IMR-90 (cell line): ENCODE results near the gene CHMP3. TPM values are rescaled to one million over a fixed set of nuclear protein-coding genes. Genes with fewer than 3 reads are reported as not detected.

Experiments used
- ATAC-seq: fragments of 200-7000 bp; cut with Tn5 transposase; 2 replicates; pipeline ENCODE4 v1.9.1; 2020; ENCODE audit warnings: low read depth, mild to moderate bottlenecking, moderate library complexity
- BruUV-seq: library from RNA; stranded (reverse); fragments of 400-500 nt; replicated peaks from 2 replicates; lab custom pipeline; 2021; lab: Mats Ljungman, UMichigan
- CTCF ChIA-PET: fragments of 300-600 bp; formaldehyde crosslinking; extraction: SDS; loops from one replicate; lab custom pipeline; 2021; ENCODE audit warnings: antibody characterized with exemption; lab: Yijun Ruan, JAX
- POLR2A ChIA-PET: fragments of 300-600 bp; sonication (Branson Sonifier 250); formaldehyde crosslinking; loops from one replicate; lab custom pipeline; 2022; ENCODE audit warnings: antibody characterized with exemption; ENCODE audit not compliant: unreplicated experiment; lab: Charles Lee
- DNase-seq: peaks from one replicate; pipeline ENCODE4 v3.0.0; 2013
- H2AFZ ChIP-seq: replicated peaks from 2 replicates; pipeline ENCODE3; 2013; ENCODE audit warnings: low read length, mild to moderate bottlenecking; ENCODE audit not compliant: poor library complexity
- H2AK5ac ChIP-seq: 2 replicates; pipeline ENCODE4 v1.6.1; 2013; ENCODE audit warnings: low read depth, low read length, inconsistent platforms
- H2AK9ac ChIP-seq: replicated peaks from 2 replicates; pipeline ENCODE3; 2013; ENCODE audit warnings: mild to moderate bottlenecking, low read depth, low read length, moderate library complexity; ENCODE audit not compliant: poor library complexity
- H2BK120ac ChIP-seq: 2 replicates; pipeline ENCODE4 v1.6.1; 2013; ENCODE audit warnings: low read depth, low read length, inconsistent platforms
- H2BK15ac ChIP-seq: 3 replicates; pipeline ENCODE4 v1.6.1; 2013; ENCODE audit warnings: low read depth, low read length, inconsistent platforms
- H2BK20ac ChIP-seq: 2 replicates; pipeline ENCODE4 v1.6.1; 2013; ENCODE audit warnings: low read depth, mild to moderate bottlenecking, inconsistent platforms, low read length, moderate library complexity
- H2BK5ac ChIP-seq: 2 replicates; pipeline ENCODE4 v1.6.1; 2013; ENCODE audit warnings: mild to moderate bottlenecking, low read depth, low read length, inconsistent platforms; ENCODE audit not compliant: poor library complexity, severe bottlenecking
- H3K14ac ChIP-seq: replicated peaks from 2 replicates; pipeline ENCODE4 v1.6.1; 2013; ENCODE audit warnings: low read depth, low read length, inconsistent platforms
- H3K18ac ChIP-seq: 2 replicates; pipeline ENCODE4 v1.6.1; 2013; ENCODE audit warnings: low read depth, low read length, control low read depth
- H3K23ac ChIP-seq: 2 replicates; pipeline ENCODE4 v1.6.1; 2013; ENCODE audit warnings: low read depth, low read length, inconsistent platforms
- H3K27ac ChIP-seq: 2 replicates; pipeline ENCODE4 v1.5.1; 2013; ENCODE audit warnings: mild to moderate bottlenecking, control low read depth, low read length; ENCODE audit not compliant: insufficient read depth
- H3K27me3 ChIP-seq: 2 replicates; pipeline ENCODE4 v1.6.1; 2013; ENCODE audit warnings: low read length; ENCODE audit not compliant: control insufficient read depth, insufficient read depth
- H3K36me3 ChIP-seq: 2 replicates; pipeline ENCODE4 v1.6.1; 2013; ENCODE audit warnings: low read length, mixed read lengths; ENCODE audit not compliant: control insufficient read depth, insufficient read depth
- H3K4ac ChIP-seq: 2 replicates; pipeline ENCODE4 v1.6.1; 2013; ENCODE audit warnings: low read depth, low read length, inconsistent platforms
- H3K4me1 ChIP-seq: 2 replicates; pipeline ENCODE4 v1.6.1; 2013; ENCODE audit warnings: low read length, mixed read lengths; ENCODE audit not compliant: control insufficient read depth, insufficient read depth
- H3K4me2 ChIP-seq: 2 replicates; pipeline ENCODE4 v1.6.1; 2013; ENCODE audit warnings: low read depth, mild to moderate bottlenecking, control low read depth, low read length, moderate library complexity
- H3K4me3 ChIP-seq: 2 replicates; pipeline ENCODE4 v1.5.1; 2013; ENCODE audit warnings: low read depth, mild to moderate bottlenecking, control low read depth, low read length, moderate library complexity; ENCODE audit not compliant: insufficient read depth
- H3K56ac ChIP-seq: 2 replicates; pipeline ENCODE4 v1.6.1; 2013; ENCODE audit warnings: low read length, inconsistent platforms; ENCODE audit not compliant: insufficient read depth; ENCODE audit errors: extremely low read depth
- H3K79me1 ChIP-seq, 2 experiments: 2 replicates each; pipeline ENCODE4 v1.6.1; 2013; ENCODE audit warnings: low read length in 2 of 2, inconsistent platforms in 1 of 2, low read depth in 1 of 2
- H3K9ac ChIP-seq: 2 replicates; pipeline ENCODE4 v1.6.1; 2013; ENCODE audit warnings: low read depth, low read length, control low read depth
- H3K9me1 ChIP-seq: 2 replicates; pipeline ENCODE4 v1.6.1; 2013; ENCODE audit warnings: low read length, inconsistent platforms; ENCODE audit not compliant: insufficient read depth
- H3K9me3 ChIP-seq: 2 replicates; pipeline ENCODE4 v1.6.1; 2013; ENCODE audit warnings: low read length; ENCODE audit not compliant: control insufficient read depth, insufficient read depth
- H4K20me1 ChIP-seq: 2 replicates; pipeline ENCODE4 v1.6.1; 2013; ENCODE audit warnings: low read length, inconsistent platforms; ENCODE audit not compliant: insufficient read depth
- H4K5ac ChIP-seq: 2 replicates; pipeline ENCODE4 v1.6.1; 2013; ENCODE audit warnings: mild to moderate bottlenecking, low read depth, low read length, control low read depth
- H4K8ac ChIP-seq, 2 experiments: 2 replicates each; pipeline ENCODE4 v1.6.1; 2013; ENCODE audit warnings: low read depth in 2 of 2, low read length in 2 of 2, control low read depth in 1 of 2, inconsistent platforms in 1 of 2
- H4K91ac ChIP-seq: 2 replicates; pipeline ENCODE4 v1.6.1; 2013; ENCODE audit warnings: low read depth, low read length, inconsistent platforms; ENCODE audit not compliant: insufficient read depth
- BHLHE40 ChIP-seq: fragments of 150-350 bp; IDR thresholded peaks from 2 replicates; pipeline ENCODE4 v1.6.1; 2016; ENCODE audit warnings: mild to moderate bottlenecking, low read depth, low read length
- CEBPB ChIP-seq: IDR thresholded peaks from 2 replicates; pipeline ENCODE4 v1.6.1; 2012; ENCODE audit warnings: low read depth, low read length, improper control_type of control experiment
- CHD1 ChIP-seq: IDR thresholded peaks from 2 replicates; pipeline ENCODE4 v1.6.1; 2012; ENCODE audit warnings: low read depth, low read length, improper control_type of control experiment
- FOS ChIP-seq: fragments of 150-350 bp; IDR thresholded peaks from 2 replicates; pipeline ENCODE4 v1.6.1; 2016; ENCODE audit warnings: low read depth, low read length
- MAFK ChIP-seq: IDR thresholded peaks from 2 replicates; pipeline ENCODE4 v1.6.1; 2012; ENCODE audit warnings: low read depth, low read length, improper control_type of control experiment
- MAZ ChIP-seq: IDR thresholded peaks from 2 replicates; pipeline ENCODE4 v1.6.1; 2012; ENCODE audit warnings: low read depth, mild to moderate bottlenecking, low read length, improper control_type of control experiment, moderate library complexity, borderline replicate concordance
- MXI1 ChIP-seq: IDR thresholded peaks from 2 replicates; pipeline ENCODE4 v1.6.1; 2012; ENCODE audit warnings: low read depth, mild to moderate bottlenecking, low read length, moderate library complexity, borderline replicate concordance
- NFE2L2 ChIP-seq: fragments of 150-350 bp; IDR thresholded peaks from 2 replicates; pipeline ENCODE4 v1.6.1; 2016; ENCODE audit warnings: low read depth, mild to moderate bottlenecking, low read length
- POLR2A ChIP-seq: IDR thresholded peaks from 2 replicates; pipeline ENCODE4 v1.6.1; 2012; ENCODE audit warnings: mild to moderate bottlenecking, low read depth, low read length
- RAD21 ChIP-seq: IDR thresholded peaks from 2 replicates; pipeline ENCODE4 v1.6.1; 2012; ENCODE audit warnings: low read length, improper control_type of control experiment
- RCOR1 ChIP-seq: IDR thresholded peaks from 2 replicates; pipeline ENCODE4 v1.6.1; 2012; ENCODE audit warnings: mild to moderate bottlenecking, low read length, improper control_type of control experiment; ENCODE audit not compliant: insufficient replicate concordance
- RFX5 ChIP-seq: IDR thresholded peaks from 2 replicates; pipeline ENCODE4 v1.8.0; 2012; ENCODE audit warnings: low read depth, mild to moderate bottlenecking, low read length, moderate library complexity
- SMC3 ChIP-seq: fragments of 150-350 bp; IDR thresholded peaks from 2 replicates; pipeline ENCODE4 v1.6.1; 2016; ENCODE audit warnings: low read depth, mild to moderate bottlenecking, antibody characterized with exemption, low read length, moderate library complexity
- WGBS, 2 experiments: methylation state at CpG; one replicate each; pipeline versions ENCODE4 v1.1.5 to v1.1.7; 2013; ENCODE audit warnings: missing lambda C conversion rate in 2 of 2; ENCODE audit not compliant: insufficient read length in 1 of 2; ENCODE audit errors: extremely low coverage in 2 of 2; 5-methylcytosine and 5-hydroxymethylcytosine counted together
- dilution Hi-C: fragments of 300-500 bp; cut with HindIII; formaldehyde crosslinking; loops from one replicate; pipeline ENCODE4 v1.14.3; 2018; ENCODE audit warnings: low sequenced_read_pairs; ENCODE audit not compliant: unreplicated experiment
- in situ Hi-C: fragments of 300-500 bp; cut with MboI; formaldehyde crosslinking; loops from 3 replicates; pipeline ENCODE4 v1.14.3; 2019; ENCODE audit warnings: low sequenced_read_pairs, inconsistent platforms, mixed read lengths
- intact Hi-C: fragments of 100-400 bp; cut with micrococcal nuclease; formaldehyde crosslinking; loops from 2 replicates; pipeline ENCODE4 v1.10.0; 2022
- polyA plus RNA-seq, 3 experiments: library from polyadenylated mRNA; depleted of rRNA; stranded (reverse); fragments of >200 nt; gene quantifications; 2 replicates each; pipeline ENCODE4 v1.2.3, GENCODE V29; 2012; ENCODE audit warnings: low replicate concordance in 1 of 3
- total RNA-seq: library from RNA; depleted of rRNA; stranded (reverse); fragments of >200 nt; gene quantifications from 2 replicates; pipeline ENCODE4 v1.2.3, GENCODE V29; 2012
- TF ChIP-seq, protein P1 (sequence below): fragments of 150-350 bp; IDR thresholded peaks from 2 replicates; pipeline ENCODE4 v1.6.1; 2017; ENCODE audit warnings: mild to moderate bottlenecking, antibody characterized with exemption, low read length, low read depth
- TF ChIP-seq, protein P2 (sequence below): fragments of 150-350 bp; IDR thresholded peaks from 2 replicates; pipeline ENCODE4 v1.6.1; 2016; ENCODE audit warnings: low read depth, mild to moderate bottlenecking, low read length, moderate library complexity, borderline replicate concordance
- TF ChIP-seq, protein P3 (sequence below): conservative IDR thresholded peaks from 2 replicates; pipeline ENCODE4 v1.5.1; 2012; ENCODE audit warnings: mild to moderate bottlenecking, low read depth, low read length, improper control_type of control experiment

CHMP3 gene
- total and polyA plus RNA-seq, 2 of the 4 experiments (the other 2 are of a cell fraction): 38.4 to 84.6 TPM

DNA sequence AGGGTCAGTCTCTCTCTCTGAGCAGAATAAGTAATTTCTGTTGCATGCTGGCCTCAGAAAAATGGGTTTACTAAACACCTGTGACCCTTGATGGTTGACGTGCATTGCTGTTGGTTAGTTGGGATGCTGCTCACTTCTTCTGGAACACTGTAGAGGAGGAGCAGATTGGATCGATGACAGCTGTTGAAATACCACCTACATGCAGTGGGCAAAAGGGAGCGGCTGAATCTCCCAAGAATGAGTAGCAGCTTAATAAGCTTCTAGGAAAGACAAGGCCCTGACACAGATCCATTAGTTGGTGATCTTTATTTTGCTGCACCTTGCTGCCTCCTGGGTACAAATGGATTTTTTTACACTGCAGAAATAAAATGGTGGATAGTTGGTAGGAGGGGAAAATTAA, 78.9 kb downstream of the CHMP3 start:
- Histone ChIP-seq H3K4me1 (no peaks in the 10 kb centered on the region), H3K27me3 (no peaks in the 10 kb centered on the region), H3K4me2 (no peak overlapping the region), H3K23ac (no peak overlapping the region), H3K9me1 (peaks cover 5% of the 10 kb centered on the region), H4K20me1 (peaks cover 3% of the 10 kb centered on the region; the same call in 1 of the 2 replicates), H2AK9ac (no peak overlapping the region), H3K14ac (no peak overlapping the region), H2BK20ac (no peak overlapping the region), H2AFZ (no peak overlapping the region), H2BK120ac (no peak overlapping the region), H3K36me3 (peaks cover 66% of the 10 kb centered on the region), H3K9ac (no peak overlapping the region), H3K27ac (no peak overlapping the region), H4K91ac (no peak overlapping the region), H2AK5ac (no peak overlapping the region), H4K5ac (no peak overlapping the region), H3K18ac (no peak overlapping the region), H3K9me3 (no peaks in the 10 kb centered on the region), H3K4ac (no peak overlapping the region), H3K79me1 (peaks cover 17 to 27% of the 10 kb centered on the region in 2 experiments), H3K56ac (no peak overlapping the region), H3K4me3 (no peak overlapping the region), H2BK5ac (no peak overlapping the region), H4K8ac (no peak overlapping the region), H2BK15ac (no peak overlapping the region)
- TF ChIP-seq RCOR1 (no peak), RFX5 (no peak), SMC3 (no peak), MAFK (no peak), CEBPB (no peak), POLR2A (no peak), BHLHE40 (no peak), MAZ (no peak), CHD1 (no peak), FOS (no peak), MXI1 (no peak), NFE2L2 (no peak), RAD21 (no peak)
- TF ChIP-seq, protein P1, sequence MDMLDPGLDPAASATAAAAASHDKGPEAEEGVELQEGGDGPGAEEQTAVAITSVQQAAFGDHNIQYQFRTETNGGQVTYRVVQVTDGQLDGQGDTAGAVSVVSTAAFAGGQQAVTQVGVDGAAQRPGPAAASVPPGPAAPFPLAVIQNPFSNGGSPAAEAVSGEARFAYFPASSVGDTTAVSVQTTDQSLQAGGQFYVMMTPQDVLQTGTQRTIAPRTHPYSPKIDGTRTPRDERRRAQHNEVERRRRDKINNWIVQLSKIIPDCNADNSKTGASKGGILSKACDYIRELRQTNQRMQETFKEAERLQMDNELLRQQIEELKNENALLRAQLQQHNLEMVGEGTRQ: no peak
- TF ChIP-seq, protein P2, sequence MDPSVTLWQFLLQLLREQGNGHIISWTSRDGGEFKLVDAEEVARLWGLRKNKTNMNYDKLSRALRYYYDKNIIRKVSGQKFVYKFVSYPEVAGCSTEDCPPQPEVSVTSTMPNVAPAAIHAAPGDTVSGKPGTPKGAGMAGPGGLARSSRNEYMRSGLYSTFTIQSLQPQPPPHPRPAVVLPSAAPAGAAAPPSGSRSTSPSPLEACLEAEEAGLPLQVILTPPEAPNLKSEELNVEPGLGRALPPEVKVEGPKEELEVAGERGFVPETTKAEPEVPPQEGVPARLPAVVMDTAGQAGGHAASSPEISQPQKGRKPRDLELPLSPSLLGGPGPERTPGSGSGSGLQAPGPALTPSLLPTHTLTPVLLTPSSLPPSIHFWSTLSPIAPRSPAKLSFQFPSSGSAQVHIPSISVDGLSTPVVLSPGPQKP: no peak
- TF ChIP-seq, protein P3, sequence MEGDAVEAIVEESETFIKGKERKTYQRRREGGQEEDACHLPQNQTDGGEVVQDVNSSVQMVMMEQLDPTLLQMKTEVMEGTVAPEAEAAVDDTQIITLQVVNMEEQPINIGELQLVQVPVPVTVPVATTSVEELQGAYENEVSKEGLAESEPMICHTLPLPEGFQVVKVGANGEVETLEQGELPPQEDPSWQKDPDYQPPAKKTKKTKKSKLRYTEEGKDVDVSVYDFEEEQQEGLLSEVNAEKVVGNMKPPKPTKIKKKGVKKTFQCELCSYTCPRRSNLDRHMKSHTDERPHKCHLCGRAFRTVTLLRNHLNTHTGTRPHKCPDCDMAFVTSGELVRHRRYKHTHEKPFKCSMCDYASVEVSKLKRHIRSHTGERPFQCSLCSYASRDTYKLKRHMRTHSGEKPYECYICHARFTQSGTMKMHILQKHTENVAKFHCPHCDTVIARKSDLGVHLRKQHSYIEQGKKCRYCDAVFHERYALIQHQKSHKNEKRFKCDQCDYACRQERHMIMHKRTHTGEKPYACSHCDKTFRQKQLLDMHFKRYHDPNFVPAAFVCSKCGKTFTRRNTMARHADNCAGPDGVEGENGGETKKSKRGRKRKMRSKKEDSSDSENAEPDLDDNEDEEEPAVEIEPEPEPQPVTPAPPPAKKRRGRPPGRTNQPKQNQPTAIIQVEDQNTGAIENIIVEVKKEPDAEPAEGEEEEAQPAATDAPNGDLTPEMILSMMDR: no peak
- DNase-seq (no peak), ATAC-seq (no peak)
- ChIA-PET CTCF (no interaction called here), POLR2A (no interaction called here)
- in situ Hi-C loops: no loop called here
- dilution Hi-C loops: no loop called here
- intact Hi-C loops: no loop called here
- WGBS, 2 experiments: 100% methylated on average over 1 of the region's 3 CpGs; no CpG with 5 or more reads in 1 of the 2 experiments
- no TSS peak for BruUV-seq
